ENCODE data around the gene PDCD7.
"Not testable (repeated sequence)": the region's sequence is repeated elsewhere in the genome, so short reads cannot be mapped to it uniquely, and the experiment has no call there.

Gene PDCD7

DNA sequence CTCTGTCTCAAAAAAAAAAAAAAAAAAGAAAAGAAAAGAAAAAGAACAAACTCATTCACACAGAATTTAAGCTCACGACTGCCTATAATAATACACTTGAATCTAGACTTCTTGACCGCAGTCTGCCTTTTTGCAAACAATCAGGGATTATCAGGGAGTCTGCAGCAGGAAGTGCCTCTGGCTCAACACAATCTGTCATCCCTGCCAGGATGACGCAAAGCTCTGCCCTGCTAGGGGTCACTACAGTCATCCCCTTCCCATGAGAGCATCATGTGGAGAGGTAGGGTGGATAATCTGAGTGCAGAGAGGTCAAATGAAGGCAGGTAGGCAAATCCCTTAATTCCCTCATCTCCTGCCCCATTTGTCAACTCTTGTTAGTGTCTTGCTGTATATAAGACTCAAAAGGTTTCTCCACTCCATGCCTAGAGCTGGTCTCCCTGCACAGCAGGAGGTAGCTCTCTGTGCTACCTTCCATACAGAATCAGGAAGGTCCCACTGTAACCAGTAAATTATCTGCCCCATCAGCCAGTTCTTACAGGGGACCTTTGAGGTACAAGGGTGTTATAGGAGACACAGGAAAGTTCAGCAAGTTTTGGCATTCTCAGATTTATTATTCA, 22.8 kb downstream of the PDCD7 start:
- Histone ChIP-seq H3K4me1 (ENCODE audit: control insufficient read depth, insufficient read depth, low read length) (no peaks in the 10 kb centered on the region), H3K27ac (ENCODE audit: low read depth, low read length) (no peak overlapping the region), H3K36me3 (ENCODE audit: control insufficient read depth, insufficient read depth, low read length) (peaks cover 10% of the 10 kb centered on the region), H3K27me3 (ENCODE audit: control insufficient read depth, insufficient read depth, low read length) (no peaks in the 10 kb centered on the region), H3K9ac (ENCODE audit: low read length) (no peak overlapping the region), H3K4me3 (ENCODE audit: low read length) (no peak overlapping the region)

DNA sequence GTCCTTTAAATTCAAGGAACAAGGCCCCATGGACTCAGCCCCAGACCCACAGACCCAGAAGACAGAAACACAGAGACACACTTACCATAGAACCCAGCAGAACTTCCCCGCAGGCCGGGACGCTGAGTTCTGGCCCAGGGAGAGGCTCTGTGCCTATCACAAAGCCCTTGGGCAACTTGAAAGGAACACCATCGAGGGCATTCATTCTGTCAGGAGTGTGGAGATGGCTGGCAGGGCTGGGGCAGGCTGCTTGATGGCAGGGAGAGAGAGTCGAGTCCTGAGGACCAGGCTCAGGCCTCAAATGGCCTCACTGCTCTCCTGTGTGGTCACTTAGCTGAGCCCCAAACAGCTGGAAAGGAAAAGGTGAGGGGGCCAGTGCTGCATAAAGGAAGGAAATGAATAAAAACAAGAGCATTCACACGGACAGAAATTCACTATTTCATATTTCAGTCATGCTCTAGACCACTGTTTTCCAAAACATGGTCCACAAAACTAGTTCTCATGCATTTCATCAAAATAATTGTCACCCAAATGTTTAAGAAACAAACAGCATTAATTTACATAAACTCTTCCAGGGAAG, 27.5 kb downstream of the PDCD7 start:
- no peaks in the 10 kb centered on the region for H3K27me3 ChIP-seq (ENCODE audit: control insufficient read depth, insufficient read depth, low read length)
- H3K36me3 ChIP-seq (ENCODE audit: control insufficient read depth, insufficient read depth, low read length), result no peaks in the 10 kb centered on the region
- no peak overlapping the region for H3K27ac ChIP-seq (ENCODE audit: low read depth, low read length)
- no peak overlapping the region for H3K9ac ChIP-seq (ENCODE audit: low read length)
- H3K4me3 ChIP-seq (ENCODE audit: low read length), result no peak overlapping the region
- H3K4me1 ChIP-seq (ENCODE audit: control insufficient read depth, insufficient read depth, low read length), result no peaks in the 10 kb centered on the region

- H3K4me3 ChIP-seq (ENCODE audit: low read length), result no peak overlapping the region
- no peaks in the 10 kb centered on the region for H3K4me1 ChIP-seq (ENCODE audit: control insufficient read depth, insufficient read depth, low read length)
- H3K27me3 ChIP-seq (ENCODE audit: control insufficient read depth, insufficient read depth, low read length), result no peaks in the 10 kb centered on the region
- H3K27ac ChIP-seq (ENCODE audit: low read depth, low read length), result no peak overlapping the region
- H3K9ac ChIP-seq (ENCODE audit: low read length), result no peak overlapping the region
- H3K36me3 ChIP-seq (ENCODE audit: control insufficient read depth, insufficient read depth, low read length), result peaks cover 2% of the 10 kb centered on the region
These were observed 28.6 kb downstream of the PDCD7 start for GRCh38 chr15:65105038-65105437.

DNA sequence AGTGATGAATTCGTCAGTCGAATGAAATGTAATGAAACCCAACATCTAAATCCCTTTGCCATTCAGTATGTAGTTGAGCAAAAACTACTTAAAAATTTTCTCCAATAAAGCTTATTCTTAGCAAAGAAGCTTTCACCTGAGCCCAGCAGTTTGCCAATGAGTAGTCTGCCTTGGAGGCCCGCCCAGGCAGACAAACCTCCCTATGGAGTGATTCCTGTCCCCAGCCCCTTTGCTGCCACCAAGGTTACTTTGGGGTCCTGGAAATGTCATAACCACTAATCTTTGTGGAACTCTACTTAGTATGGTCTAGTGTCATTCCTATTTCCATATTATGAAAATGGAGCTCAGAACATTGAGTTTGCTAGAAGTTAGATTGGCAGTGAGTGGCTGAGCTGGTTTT, 30.7 kb downstream of the PDCD7 start:
- Histone ChIP-seq H3K4me1 (ENCODE audit: control insufficient read depth, insufficient read depth, low read length) (no peaks in the 10 kb centered on the region), H3K27me3 (ENCODE audit: control insufficient read depth, insufficient read depth, low read length) (no peaks in the 10 kb centered on the region), H3K4me3 (ENCODE audit: low read length) (no peak overlapping the region), H3K27ac (ENCODE audit: low read depth, low read length) (no peak overlapping the region), H3K9ac (ENCODE audit: low read length) (no peak overlapping the region), H3K36me3 (ENCODE audit: control insufficient read depth, insufficient read depth, low read length) (peaks cover 9% of the 10 kb centered on the region)

- no peaks in the 10 kb centered on the region for H3K27me3 ChIP-seq (ENCODE audit: control insufficient read depth, insufficient read depth, low read length)
- peaks cover 9% of the 10 kb centered on the region for H3K36me3 ChIP-seq (ENCODE audit: control insufficient read depth, insufficient read depth, low read length)
- H3K9ac ChIP-seq (ENCODE audit: low read length), result no peak overlapping the region
- H3K27ac ChIP-seq (ENCODE audit: low read depth, low read length), result no peak overlapping the region
- no peak overlapping the region for H3K4me3 ChIP-seq (ENCODE audit: low read length)
- no peaks in the 10 kb centered on the region for H3K4me1 ChIP-seq (ENCODE audit: control insufficient read depth, insufficient read depth, low read length)
These were observed 31.5 kb downstream of the PDCD7 start for GRCh38 chr15:65101891-65102708.

- no peaks in the 10 kb centered on the region for H3K27me3 ChIP-seq (ENCODE audit: control insufficient read depth, insufficient read depth, low read length)
- H3K4me3 ChIP-seq (ENCODE audit: low read length), result no peak overlapping the region
- H3K36me3 ChIP-seq (ENCODE audit: control insufficient read depth, insufficient read depth, low read length), result peaks cover 9% of the 10 kb centered on the region
- no peak overlapping the region for H3K27ac ChIP-seq (ENCODE audit: low read depth, low read length)
- H3K9ac ChIP-seq (ENCODE audit: low read length), result no peak overlapping the region
- no peaks in the 10 kb centered on the region for H3K4me1 ChIP-seq (ENCODE audit: control insufficient read depth, insufficient read depth, low read length)
These were observed 32.2 kb downstream of the PDCD7 start for GRCh38 chr15:65101411-65101890.

GRCh38 chr15:65100442-65100841, 33.2 kb downstream of the PDCD7 start:
- Histone ChIP-seq H3K36me3 (ENCODE audit: control insufficient read depth, insufficient read depth, low read length) (peaks cover 9% of the 10 kb centered on the region), H3K27me3 (ENCODE audit: control insufficient read depth, insufficient read depth, low read length) (no peaks in the 10 kb centered on the region), H3K4me1 (ENCODE audit: control insufficient read depth, insufficient read depth, low read length) (peaks cover 4% of the 10 kb centered on the region), H3K27ac (ENCODE audit: low read depth, low read length) (no peak overlapping the region), H3K4me3 (ENCODE audit: low read length) (no peak overlapping the region), H3K9ac (ENCODE audit: low read length) (no peak overlapping the region)

DNA sequence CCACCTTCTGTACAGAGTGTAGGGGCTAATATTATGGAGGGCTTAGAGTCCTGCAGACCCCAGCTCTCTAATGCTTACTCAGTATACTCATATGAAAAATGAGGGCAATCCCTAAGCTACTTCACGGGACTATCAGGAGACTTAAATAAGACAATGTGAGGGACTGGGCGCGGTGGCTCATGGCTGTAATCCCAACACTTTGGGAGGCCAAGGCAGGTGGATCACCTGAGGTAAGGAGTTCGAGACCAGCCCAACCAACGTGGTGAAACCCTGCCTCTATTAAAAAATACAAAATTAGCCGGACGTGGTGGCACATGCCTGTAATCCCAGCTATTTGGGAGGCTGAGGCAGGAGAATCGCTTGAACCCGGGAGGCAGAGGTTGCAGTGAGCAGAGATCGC, 33.8 kb downstream of the PDCD7 start:
- H3K36me3 ChIP-seq (ENCODE audit: control insufficient read depth, insufficient read depth, low read length); H3K27ac ChIP-seq (ENCODE audit: low read depth, low read length); H3K27me3 ChIP-seq (ENCODE audit: control insufficient read depth, insufficient read depth, low read length); H3K4me3 ChIP-seq (ENCODE audit: low read length); H3K9ac ChIP-seq (ENCODE audit: low read length): not testable (repeated sequence)
- H3K4me1 ChIP-seq (ENCODE audit: control insufficient read depth, insufficient read depth, low read length), result peaks cover 11% of the 10 kb centered on the region

DNA sequence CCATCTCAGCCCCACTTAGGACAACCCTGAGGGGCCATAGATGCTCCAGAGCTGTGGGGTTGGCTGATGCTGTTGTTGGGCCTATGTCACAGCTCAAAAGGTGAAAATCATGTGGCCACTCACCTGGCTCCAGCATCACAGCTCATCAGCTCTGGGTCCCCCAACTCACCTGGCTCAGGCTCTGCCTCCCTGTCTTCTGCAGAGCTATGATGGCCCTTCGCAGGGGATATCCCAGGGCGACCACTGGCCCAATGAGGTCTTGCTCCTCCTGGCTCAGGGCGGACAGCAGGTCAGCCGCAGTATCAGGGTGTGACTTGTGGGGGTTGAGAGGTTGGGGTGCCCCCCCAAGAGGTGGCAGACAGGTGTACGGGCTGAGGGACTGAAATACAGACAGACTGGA, 34.3 kb downstream of the PDCD7 start:
- Histone ChIP-seq H3K36me3 (ENCODE audit: control insufficient read depth, insufficient read depth, low read length) (peaks cover 9% of the 10 kb centered on the region), H3K27me3 (ENCODE audit: control insufficient read depth, insufficient read depth, low read length) (no peaks in the 10 kb centered on the region), H3K4me1 (ENCODE audit: control insufficient read depth, insufficient read depth, low read length) (peaks cover 15% of the 10 kb centered on the region), H3K27ac (ENCODE audit: low read depth, low read length) (no peak overlapping the region), H3K9ac (ENCODE audit: low read length) (no peak overlapping the region), H3K4me3 (ENCODE audit: low read length) (no peak overlapping the region)

- Histone ChIP-seq H3K27ac (ENCODE audit: low read depth, low read length) (no peak overlapping the region), H3K4me1 (ENCODE audit: control insufficient read depth, insufficient read depth, low read length) (peaks cover 15% of the 10 kb centered on the region)
These were observed 35.9 kb downstream of the PDCD7 start for GRCh38 chr15:65097651-65098263.

GRCh38 chr15:65096481-65097385, 36.9 kb downstream of the PDCD7 start:
- peaks cover 9% of the 10 kb centered on the region for H3K36me3 ChIP-seq (ENCODE audit: control insufficient read depth, insufficient read depth, low read length)
- H3K27me3 ChIP-seq (ENCODE audit: control insufficient read depth, insufficient read depth, low read length), result no peaks in the 10 kb centered on the region
- no peak overlapping the region for H3K4me3 ChIP-seq (ENCODE audit: low read length)
- H3K4me1 ChIP-seq (ENCODE audit: control insufficient read depth, insufficient read depth, low read length), result peaks cover 19% of the 10 kb centered on the region
- no peak overlapping the region for H3K9ac ChIP-seq (ENCODE audit: low read length)
- no peak overlapping the region for H3K27ac ChIP-seq (ENCODE audit: low read depth, low read length)

More at GRCh38 chr15:65097651-65098263, 35.9 kb downstream of the PDCD7 start:
- Histone ChIP-seq H3K9ac (ENCODE audit: low read length) (no peak overlapping the region), H3K4me3 (ENCODE audit: low read length) (no peak overlapping the region), H3K27me3 (ENCODE audit: control insufficient read depth, insufficient read depth, low read length) (no peaks in the 10 kb centered on the region), H3K36me3 (ENCODE audit: control insufficient read depth, insufficient read depth, low read length) (peaks cover 9% of the 10 kb centered on the region)

GRCh38 chr15:65095747-65096104, 37.9 kb downstream of the PDCD7 start:
- Histone ChIP-seq H3K36me3 (ENCODE audit: control insufficient read depth, insufficient read depth, low read length) (peaks cover 9% of the 10 kb centered on the region), H3K4me1 (ENCODE audit: control insufficient read depth, insufficient read depth, low read length) (peaks cover 19% of the 10 kb centered on the region), H3K27me3 (ENCODE audit: control insufficient read depth, insufficient read depth, low read length) (no peaks in the 10 kb centered on the region), H3K4me3 (ENCODE audit: low read length) (no peak overlapping the region), H3K9ac (ENCODE audit: low read length) (no peak overlapping the region), H3K27ac (ENCODE audit: low read depth, low read length) (peak overlapping the region; percentile 67)
